ENCODE results near the gene UCP3.

GRCh38 chr11:74005721-74006517 lies 3.0 kb downstream of the UCP3 start:
- TF ChIP-seq CTCF (IDR thresholded peaks at IDR 0.05): no peak
- TF ChIP-seq POLR2A (IDR thresholded peaks at IDR 0.05): no peak
- no peak for TF ChIP-seq POLR2AphosphoS5 (IDR thresholded peaks at IDR 0.05)

Data from prostate gland (tissue), 2 donors.